Activated CD8-positive, alpha-beta memory T cell treated with anti-CD3 and anti-CD28 coated beads, Interleukin-2, amount 50 U/mL, for 1 hour (primary cell): Measurements from ENCODE around the gene TRPV2.
A peak's percentile ranks its signal among the peaks of the same experiment; 100 is the strongest.
"Not testable (repeated sequence)": the region's sequence is repeated elsewhere in the genome, so short reads cannot be mapped to it uniquely, and the experiment has no call there.

Experiments
- DNase-seq: peaks from one replicate; pipeline ENCODE4 v3.0.0-alpha.2; 2020; ENCODE audit errors: extremely low read depth

The TRPV2 gene

DNA sequence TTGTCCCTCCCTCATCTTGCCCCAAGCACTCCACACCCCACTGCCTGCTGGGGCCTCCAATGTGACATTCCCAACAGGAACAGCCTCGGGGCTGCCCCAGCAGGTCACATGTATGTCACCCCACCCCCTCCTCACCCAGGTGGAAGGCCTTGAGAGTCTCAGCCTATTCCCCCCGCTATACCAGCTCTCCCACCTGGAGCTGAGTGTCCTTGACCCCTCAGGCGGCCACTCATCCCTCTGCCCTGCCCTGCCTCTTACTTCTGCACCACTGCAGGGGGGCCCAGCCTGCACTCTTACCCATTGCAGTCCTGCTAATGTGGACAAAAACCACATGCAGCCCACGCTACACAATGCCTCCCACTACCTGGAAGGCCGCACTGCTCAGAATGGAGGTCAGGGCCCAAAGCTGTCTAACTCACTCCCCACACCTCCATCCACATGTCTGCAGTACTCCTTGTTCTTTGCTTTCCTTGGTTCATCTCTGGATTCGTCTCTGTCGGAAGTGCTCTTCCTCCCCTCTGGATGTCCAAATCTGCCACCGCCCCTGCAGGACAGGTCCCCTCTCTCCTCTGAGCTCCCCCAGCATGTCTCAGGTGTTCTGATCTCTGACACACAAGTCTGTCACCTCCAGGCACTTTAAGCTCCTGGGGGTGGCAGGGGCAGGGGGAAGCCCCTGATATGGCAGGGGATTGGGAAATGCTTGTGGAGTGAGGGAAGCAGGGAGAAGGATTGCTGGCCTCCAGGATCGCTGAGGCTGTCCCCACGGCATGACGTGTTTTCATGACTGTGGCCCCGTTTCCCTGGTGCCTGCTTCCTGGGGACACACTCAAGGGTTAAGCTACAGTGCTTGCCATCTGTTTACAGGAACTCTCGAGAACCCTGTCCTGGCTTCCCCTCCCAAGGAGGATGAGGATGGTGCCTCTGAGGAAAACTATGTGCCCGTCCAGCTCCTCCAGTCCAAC lies 20.8 kb downstream of the TRPV2 start:
- DNase-seq: no peak

DNA sequence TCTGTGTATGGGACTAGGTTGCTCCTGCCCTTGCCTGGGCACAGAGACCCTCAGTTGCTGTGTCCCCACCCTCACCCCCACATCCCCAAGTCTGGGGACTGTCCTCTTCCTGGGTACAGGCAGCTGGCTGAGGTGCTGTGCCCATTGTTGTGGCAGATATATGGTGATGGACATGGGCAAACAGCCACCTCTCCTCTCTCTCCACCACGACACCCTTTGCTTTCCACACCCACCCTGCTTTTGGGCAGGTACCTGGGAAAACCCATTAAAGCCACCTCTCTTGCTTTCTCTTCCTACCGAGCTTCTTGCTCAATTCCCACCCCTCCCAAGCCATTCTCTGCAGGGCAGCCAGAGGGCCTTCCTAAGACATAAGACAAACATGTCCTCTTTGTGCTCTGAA lies 21.7 kb downstream of the TRPV2 start:
- no peak for DNase-seq

DNA sequence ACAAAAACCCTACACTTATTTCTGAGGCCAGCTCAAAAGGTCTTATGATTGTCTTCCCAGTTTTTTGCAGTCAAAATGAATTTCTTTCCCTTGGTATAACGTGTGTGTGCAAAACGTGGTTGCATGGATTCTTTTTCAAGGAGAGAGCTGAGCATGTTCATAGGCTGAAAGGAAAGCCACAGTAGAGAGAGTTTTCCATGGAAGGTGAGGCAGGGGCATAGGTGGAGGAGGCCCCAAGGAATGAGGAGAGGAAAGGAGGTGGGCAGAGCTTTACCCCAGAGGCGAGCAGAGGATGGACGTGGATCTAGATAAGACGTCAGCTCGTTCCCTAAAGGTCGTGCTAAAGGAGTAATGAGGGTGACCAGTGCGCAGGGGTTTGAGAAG lies 22.8 kb downstream of the TRPV2 start:
- no peak for DNase-seq

DNA sequence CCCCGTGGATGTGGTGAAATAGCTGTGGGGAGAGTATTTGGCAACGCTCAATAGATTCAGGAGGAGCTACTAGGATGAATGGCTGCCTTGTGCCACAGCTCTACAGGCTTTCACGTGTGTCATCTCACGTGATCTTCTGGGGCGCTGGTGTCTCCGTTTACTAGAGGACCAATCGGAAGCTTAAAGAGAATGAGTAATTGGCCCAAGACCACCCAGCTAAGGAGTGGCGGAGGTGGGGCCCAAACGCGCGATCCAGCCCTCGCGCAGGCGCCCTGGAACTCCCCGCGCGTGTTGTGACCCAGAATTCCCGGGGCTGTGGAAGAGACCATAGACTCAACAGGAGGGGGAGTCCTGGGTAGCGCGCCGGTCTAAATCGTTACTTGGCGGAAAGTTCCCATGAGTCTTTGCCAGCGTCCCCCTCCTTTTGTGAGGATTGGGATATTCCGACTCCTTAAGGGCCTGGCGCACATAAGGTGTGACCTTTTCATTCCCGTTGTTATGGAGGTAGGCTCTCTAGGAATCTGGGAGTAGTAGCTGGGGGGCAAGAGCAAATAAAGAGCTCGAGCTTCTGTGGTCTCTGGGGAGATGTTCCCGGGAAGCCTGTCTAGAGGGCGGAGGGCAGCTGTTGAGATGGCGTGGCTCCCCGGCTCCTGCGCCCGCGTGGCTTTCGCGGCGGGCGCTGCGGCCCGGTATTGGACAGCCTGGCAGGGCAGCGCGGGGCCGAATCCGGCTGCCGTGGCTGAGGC lies 23.4 kb downstream of the TRPV2 start:
- DNase-seq: peak; percentile 92

DNA sequence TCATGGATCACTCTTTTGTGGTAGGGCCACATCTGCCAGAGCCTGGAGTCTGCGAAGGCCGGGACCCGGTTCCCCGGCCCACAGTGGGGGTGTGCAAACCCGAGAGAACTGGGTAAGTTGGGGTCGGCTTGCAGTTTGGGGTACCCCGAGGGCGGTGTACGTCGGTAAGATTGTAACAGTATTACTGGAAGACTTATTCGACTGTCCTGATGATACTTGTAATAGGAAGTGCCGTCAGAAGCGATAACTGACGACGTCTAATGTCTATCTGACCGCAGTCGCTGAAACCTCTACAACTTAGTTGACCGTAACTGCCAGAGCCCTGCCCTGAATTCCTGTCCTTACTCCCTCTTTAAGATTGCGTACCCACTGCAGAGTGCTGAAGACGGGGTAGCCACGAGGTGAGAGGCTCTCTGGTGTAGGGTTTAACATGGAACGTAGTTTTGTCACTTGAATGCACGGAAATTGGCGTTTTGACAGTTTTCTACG lies 24.0 kb downstream of the TRPV2 start:
- DNase-seq: no peak

DNA sequence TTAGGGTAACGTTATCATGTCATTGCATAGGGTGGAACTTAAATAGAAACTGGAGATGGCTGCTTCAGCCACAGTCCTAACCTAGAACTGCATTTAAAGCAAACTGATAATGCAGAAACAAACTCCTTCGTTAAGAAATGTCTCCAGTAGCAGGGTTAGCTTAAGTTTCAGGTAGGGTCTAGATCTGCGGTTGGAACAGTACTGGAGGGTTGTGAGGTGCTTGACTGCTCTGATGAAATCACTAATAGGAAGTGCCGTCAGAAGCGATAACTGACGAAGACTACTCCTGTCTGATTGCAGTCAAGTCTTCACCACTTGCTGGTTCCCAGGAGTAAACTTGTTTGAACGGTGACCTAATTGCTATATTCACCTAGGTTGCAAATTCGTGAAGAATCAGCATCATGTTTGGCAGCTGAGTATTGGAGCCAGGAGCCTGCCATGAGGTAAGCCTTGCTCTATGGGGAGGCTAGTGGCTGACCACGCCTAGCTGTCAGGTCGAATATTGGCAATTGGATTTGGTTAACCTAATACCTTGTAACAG lies 24.5 kb downstream of the TRPV2 start:
- DNase-seq: no peak

DNA sequence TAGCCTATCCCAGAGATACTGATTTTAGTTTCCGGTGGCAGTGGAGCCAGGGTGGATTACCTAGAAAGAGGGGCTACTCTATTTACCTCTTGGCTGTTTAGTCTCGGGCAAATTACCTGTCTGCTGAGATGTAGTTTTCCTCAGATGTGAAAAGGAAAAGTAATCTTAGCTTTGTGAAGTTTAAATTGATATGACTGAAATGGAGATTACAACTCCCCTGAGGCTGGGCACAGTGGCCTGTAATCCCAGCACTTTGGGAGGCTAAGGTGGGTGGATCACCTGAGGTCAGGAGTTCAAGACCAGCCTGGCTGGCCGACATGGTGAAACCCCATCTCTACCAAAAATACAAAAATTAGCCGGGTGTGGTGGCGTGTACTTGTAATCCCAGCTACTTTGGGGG lies 25.0 kb downstream of the TRPV2 start:
- DNase-seq: not testable (repeated sequence)

DNA sequence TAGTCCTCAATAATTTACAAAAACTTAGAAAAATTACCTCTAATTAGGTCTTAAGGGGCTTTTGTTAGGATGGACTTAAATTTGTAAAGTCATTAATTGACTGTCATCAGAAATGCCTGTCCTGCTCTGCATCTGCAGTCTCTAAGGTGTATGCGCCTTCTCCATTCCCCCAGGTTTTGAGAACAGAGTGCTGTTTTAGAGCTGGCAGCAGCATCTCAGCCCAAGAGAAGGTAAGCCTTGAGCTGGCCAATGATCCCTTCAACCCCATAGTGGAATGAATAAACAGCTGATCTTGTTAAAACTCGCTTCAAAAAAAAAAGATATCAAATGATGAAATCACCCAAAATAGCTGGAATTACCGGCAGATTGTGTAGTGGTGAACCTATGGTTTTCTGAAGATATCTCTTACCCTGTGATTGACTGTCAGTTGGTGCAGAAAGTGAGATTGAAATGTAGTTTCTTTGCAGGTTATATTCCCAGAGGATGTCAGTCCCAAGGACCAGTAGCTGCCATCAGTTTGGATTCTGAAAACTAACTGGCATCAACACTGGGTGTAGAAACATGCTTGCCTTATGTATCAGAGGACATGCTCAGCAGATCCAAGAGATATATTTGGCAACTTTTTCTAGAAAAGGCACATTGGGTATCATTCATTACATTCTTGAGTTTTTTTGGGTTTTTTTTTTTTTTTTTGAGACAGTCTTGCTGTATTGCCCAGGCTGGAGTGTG lies 25.7 kb downstream of the TRPV2 start:
- DNase-seq: no peak

DNA sequence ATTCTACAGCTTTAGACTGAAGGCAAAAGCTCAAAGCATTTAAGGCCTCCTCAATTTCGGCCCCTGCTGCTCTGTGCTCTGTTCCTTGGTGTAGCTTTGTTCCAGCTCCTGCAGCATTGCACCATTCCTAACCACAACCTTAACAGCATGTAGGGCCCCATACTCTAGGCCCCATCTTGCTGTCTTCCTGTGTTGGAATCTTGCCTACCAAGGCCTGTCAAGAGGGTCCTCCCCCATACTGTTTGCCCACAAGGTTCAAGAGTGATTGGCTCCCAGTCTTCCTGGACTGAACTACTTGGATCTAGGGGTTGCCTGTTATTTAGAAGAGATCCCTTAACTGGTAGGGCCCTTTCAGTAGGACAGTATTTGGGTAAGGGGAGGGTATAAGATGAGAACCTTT lies 26.8 kb downstream of the TRPV2 start:
- no peak for DNase-seq

DNA sequence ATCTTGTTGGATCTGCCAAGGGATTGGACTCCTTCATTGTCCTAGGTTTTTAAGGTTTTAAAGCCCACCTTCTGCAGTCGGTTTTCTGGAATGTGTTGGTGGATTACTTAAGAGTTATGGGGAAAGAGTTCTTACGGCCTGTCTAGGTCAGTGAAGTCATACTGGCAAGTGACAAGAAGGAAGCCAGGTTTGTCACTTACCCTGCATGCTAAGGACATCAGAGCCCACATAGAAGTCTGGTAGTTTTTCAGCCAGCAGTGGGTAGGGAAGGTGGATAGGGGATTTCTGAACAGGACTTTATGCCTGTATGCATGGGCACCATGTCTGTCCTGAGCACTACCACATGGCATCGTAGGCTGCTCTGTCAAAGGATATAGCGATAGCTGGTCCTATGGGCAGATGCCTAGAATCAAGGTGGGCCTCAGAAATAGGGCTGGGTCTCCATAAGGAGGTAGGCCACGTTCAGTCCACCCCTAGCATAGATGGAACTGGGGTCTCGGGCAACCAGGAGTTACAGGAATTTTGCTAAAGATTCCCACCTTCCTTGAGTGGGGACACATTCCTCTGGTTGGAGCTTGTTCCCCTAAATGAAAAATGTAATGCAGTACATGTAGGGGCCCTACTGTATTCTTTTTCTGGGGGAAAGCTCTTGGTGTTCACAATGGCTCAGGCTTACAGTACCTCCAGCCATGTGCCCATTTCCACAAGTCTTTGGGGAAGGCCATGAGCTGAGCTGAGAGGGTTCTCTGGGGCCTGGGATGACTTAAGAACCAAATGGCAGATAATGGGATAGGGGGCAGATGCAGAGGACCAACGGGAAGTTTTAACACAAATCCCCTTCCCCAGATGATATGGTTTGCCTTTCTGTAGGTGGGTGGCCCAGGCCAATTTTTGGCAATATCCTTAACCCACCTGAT lies 27.5 kb downstream of the TRPV2 start:
- no peak for DNase-seq

DNA sequence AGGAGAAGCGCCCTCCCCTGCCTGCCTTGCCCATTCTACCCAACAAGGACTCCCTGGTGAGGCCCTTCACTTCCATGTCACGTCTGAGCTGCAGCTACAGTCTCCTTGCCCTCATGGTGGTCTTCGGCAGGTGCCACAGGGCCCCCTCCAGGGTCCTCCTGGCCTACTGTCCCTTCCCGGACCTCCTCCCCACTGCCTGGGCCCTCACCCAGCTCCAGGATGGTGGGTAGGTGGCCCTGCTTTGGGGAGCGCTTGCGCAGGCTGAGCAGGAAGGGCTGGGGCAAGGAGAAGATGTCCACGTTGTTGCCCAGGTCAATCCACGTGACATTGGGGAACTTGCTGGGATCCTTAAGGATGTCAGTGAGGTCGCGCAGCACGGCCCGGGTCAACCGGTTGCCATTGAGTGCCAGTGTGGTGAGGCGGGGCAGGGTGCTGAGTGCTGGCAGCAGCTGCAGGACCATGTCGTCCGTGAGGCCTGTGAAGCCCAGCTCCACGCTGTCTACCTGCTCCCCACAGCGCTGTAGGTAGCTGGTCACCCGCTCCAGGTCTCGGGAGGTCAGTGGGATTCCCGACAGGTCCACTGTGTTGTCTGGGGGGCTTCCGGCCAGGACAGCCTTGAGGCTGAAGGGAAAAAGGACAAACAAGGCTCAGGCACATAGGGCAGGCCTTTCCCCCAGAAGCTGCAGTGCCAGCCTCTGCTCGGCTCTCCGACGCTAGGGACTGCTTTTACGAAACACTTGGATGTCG lies 28.3 kb downstream of the TRPV2 start:
- no peak for DNase-seq

DNA sequence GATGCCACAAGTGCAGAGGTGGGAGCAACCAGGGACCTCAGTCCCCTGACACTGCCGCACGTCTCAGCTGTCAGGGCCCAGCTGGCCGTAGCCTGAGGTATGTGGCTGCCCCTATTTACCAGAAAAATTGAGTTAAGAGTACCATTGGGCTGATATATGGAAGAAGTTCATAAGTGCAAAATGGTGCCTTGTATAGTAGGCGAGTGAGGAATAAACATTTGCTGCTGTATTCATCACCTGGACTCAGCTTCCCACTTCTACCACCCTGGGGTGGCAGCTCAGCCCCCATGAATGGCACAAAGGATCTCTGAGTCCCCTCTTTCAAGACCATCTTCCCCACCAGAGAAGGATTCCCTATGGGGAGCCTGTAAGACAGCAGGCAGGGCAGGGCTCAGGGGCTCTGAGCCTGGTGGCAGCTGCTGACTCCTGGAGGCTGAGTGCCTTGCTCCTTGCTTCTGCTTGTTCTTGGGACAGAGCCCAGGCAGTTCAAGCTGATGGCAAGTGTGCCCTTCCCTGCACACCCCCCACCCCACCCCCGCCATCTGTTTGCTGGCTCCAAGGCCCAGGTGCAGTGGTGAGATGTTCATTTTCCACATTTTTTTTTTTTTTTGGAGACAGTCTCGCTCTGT lies 29.0 kb downstream of the TRPV2 start:
- DNase-seq: no peak

DNA sequence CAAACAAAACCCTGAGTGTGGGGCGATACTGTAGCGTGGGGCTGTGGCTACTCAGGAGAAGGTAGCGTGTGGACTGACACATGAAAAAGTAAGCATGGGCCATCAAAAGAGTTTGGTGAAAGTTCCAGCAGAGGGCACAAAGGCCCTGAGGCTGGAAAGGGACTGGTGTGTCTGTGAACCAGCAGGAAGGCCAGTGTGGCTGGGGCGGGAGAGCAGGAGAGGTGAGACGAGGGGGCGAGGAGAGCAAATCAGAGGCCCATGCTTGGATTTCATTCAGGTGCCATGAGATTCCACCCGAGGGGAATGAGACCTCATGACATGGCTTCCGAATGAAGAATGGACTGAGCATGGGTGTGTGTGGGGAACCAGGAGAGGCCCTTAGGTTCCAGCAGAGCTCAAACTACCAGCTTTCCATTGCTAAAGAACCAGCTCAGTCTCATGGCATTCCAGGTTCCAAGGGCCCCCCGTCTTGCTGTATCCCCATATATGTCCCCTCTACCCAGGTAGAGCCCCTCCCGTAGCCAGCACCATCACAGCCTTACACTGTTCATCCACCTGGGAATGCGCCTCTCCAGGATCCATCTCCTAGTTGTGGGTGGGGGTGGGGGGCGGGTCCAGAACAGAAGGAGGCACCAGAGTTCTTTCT lies 31.1 kb downstream of the TRPV2 start:
- no peak for DNase-seq

DNA sequence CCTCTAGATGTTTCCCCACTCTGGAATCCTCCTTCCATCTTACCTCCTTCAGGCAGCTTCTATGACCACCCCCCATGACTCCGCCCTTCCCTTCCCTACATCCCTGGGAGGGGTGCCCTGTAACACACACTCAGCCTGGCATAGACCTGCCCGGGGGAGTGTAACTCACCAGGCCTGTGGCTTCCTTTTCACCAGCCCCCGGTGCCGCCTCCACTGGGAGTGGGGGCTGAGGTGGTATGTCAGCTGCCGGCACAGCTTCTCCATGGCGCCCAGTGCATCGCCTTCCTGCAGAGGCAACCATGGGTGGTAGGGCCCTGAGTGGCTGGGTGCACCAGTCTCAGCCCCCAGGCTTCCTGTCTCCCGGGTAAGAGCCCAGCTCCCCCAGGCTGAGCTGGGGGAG lies 32.3 kb downstream of the TRPV2 start:
- no peak for DNase-seq

DNA sequence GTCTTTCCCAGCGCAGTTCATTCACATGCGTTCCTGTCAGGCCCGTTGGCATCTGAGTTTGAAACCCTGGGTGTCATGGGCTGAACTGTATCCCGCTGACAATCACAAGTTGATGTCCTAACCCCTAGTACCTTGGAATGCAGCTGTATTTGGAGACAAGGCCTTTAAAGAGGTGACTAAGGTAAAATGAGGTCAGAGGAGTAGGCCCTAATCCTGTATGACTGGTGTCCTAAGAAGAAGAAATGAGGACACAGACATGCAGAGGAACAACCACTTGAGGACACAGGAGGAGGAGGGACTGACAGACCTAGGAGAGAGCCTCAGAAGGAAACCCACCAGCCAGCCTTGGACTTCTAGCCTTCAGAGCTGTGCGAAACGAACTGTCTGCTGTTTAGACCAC lies 33.1 kb downstream of the TRPV2 start:
- DNase-seq: no peak

DNA sequence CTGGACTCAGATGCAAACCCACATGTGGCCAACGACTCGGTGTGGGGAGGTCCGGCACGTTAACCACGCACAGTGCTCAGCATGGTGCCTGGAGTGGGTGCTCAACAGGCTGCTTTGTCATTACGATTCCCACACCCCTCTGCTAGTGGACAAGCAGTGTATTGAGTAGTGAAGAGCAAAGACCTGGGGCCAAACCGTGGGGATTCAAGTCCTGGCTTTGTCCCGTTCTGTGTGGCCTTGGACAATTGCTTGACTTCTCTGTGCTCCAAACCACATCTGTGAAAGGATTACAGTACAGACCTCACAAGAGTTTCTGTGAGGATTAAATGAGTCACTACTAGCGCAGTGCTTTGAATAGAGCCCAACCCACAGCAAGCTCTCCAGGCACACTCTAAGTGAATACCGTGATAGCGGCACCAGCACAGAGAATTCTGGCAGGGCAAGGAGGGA lies 33.8 kb downstream of the TRPV2 start:
- no peak for DNase-seq

DNA sequence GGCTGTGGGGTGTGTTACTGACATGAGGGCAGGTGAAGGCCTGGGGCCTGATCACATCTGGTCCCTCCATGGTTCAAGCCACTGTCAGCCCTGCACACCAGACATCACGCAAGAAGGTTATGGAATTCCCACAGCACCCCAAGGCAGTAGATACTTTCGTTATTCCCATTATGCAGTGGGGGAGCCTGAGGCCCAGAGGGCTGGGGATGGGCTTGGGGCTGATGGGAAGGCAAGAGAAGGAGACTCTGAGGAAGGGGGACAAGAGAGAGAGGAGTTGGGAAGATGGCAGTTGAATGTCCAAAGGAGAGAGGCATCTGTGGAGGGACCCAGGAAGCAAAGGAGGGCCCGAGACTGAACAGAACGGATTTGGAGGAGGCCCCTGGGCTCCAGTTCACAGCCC lies 34.7 kb downstream of the TRPV2 start:
- no peak for DNase-seq

DNA sequence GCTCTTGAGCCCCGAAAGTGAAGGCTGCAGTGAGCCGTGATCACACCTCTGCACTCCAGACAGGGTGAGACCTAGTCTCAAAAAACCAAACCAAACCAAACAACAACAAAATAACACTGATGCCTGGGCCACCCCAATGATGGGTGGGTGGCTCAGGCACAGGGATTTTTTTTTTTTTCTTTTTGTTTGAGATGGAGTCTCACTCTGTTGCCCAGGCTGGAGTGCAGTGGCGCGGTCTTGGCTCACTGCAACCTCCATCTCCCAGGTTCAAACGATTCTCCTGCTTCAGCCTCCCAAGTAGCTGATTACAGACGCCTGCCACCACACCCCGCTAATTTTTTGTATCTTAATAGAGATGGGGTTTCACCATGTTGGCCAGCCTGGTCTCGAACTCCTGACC lies 36.9 kb downstream of the TRPV2 start:
- DNase-seq: not testable (repeated sequence)

DNA sequence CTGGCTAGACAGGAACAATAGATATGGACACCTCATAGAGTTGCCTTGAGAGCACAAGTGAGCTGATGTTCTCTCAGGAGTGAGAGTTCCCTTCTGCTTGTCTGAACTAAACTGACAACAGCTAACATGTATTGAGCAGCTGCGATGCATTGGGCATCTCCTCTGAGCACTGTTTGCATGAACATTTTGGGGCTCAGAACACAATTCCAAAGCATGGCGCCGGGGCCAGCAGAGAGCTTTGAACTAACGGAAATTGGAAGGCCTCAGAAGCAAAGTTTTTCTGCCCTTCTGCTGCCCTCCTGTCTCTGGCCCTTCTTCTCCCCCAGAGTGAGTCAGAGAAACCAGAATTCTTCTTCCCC lies 38.1 kb downstream of the TRPV2 start:
- DNase-seq: no peak
